HG03196 (cell line): ENCODE data around the gene NRXN3.

ENCODE experiments used
- ATAC-seq: cut with Tn5 transposase; IDR thresholded peaks from one replicate; pipeline ENCODE4 v1.9.1; 2021; ENCODE audit not compliant: unreplicated experiment

NRXN3 gene

GRCh38 chr14:78173346-78174035 lies 3.3 kb downstream of the NRXN3 start:
- no peak for ATAC-seq

- ATAC-seq, result no peak
Observed at GRCh38 chr14:78175412-78175811, 5.2 kb downstream of the NRXN3 start.

GRCh38 chr14:78178071-78178470 lies 7.9 kb downstream of the NRXN3 start:
- ATAC-seq, result no peak

- no peak for ATAC-seq
Observed at GRCh38 chr14:78178971-78179370, 8.8 kb downstream of the NRXN3 start.

GRCh38 chr14:78181270-78181669 lies 11.1 kb downstream of the NRXN3 start:
- no peak for ATAC-seq

- no peak for ATAC-seq
Observed at GRCh38 chr14:78182722-78183121, 12.5 kb downstream of the NRXN3 start.

DNA sequence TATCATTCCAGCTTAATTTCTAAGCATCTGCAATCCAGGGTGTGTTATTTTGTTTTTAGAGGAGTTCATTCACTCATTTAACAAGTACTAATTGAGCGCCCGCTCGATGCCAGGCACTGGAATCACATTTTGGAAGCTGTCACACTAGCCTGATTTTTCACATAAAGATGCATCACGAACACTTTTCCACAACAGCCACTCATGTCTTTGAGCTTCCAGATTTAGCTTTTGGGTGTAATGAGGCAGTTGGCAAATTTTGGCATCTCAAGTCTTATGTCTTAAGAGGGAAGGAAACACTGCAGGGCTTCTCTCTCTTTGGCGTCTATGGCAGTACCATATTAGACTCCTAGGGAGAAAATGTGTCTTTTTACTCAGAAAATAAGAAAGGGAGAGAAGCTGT lies 14.0 kb downstream of the NRXN3 start:
- no peak for ATAC-seq

GRCh38 chr14:78186277-78186676 lies 16.1 kb downstream of the NRXN3 start:
- no peak for ATAC-seq

- ATAC-seq, result no peak
Observed at GRCh38 chr14:78188882-78189281, 18.7 kb downstream of the NRXN3 start.

GRCh38 chr14:78195431-78195830 lies 25.3 kb downstream of the NRXN3 start:
- no peak for ATAC-seq

GRCh38 chr14:78196323-78196722 lies 26.1 kb downstream of the NRXN3 start:
- no peak for ATAC-seq

DNA sequence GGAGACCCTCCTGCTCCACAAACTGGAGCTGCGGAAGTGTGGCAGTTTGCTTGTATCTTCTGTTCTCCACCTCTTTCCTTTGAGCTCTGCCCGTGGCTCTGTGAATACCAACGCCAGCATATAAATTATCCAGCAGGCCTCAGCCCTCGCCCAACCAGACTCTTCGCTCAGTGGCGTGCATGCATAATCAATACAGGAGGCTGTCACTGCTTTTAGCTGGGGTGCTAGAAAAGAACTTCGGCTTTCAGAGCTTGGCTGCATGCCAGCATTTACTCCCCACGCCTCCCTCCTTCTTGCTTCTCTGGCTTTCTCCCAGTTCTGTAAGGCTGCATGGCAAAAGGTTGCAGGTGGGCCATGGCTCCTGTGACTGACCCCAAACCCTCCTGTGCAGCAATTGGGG lies 26.9 kb downstream of the NRXN3 start:
- ATAC-seq, result no peak

DNA sequence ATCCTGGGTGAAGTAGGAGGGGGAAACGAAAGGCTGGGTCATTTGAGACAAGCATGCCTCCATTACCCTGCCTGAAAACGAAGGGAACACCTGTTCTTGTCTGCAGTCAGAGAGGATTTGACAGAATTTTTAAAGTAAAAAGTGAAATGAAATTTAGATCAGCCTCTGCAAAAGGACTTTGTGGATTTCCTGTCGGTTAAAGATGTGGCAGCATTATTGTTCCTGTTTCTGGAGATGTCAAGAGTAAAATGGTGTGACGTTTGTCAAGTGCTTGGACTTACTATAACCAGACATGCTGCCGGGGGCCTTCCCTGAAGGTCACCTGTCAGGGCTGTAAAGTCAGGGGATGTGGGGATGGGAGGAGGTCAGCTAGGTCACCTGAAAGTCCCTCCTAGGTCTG lies 32.0 kb downstream of the NRXN3 start:
- ATAC-seq, result no peak

DNA sequence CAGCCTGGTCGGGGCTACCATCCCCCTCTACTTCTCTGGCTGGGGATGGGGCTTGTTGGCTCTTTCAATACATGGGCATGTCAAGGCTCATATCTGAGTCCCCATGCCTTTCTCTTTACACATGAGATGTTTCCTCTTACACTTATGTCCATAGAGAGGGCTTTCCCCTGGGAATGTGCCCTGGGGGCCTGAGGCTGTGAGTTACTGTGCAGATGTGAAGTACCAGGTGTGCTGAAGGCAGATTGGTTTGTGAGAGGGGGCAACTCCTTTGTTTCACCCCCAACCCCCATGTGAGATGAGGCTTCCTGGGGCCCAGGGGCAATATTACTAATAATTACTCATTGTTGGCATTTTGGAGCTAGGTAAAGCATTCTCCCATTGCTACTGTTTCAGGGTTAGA lies 32.8 kb downstream of the NRXN3 start:
- ATAC-seq, result no peak

- ATAC-seq, result no peak
Observed at GRCh38 chr14:78207414-78207813, 37.2 kb downstream of the NRXN3 start.

- ATAC-seq, result no peak
Observed at GRCh38 chr14:78220273-78220672, 50.1 kb downstream of the NRXN3 start.

DNA sequence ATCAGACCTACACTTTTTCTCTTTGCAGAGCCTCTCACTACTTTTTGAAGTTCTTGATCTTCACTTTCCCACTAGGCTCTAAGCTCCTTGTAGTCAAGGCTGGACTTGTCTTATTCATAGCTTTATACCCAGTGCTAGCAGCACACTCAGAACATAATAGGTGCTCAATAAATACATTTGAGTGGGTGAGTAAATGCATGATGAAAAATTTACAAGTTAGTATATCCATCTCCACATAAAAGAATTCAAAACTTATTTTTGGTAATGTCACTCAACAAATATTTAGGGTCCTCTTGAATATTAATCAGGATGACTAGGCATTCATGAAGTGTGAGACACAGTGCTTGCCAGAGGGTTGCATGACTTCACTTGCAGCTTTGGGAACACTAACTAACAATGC lies 52.6 kb downstream of the NRXN3 start:
- no peak for ATAC-seq

DNA sequence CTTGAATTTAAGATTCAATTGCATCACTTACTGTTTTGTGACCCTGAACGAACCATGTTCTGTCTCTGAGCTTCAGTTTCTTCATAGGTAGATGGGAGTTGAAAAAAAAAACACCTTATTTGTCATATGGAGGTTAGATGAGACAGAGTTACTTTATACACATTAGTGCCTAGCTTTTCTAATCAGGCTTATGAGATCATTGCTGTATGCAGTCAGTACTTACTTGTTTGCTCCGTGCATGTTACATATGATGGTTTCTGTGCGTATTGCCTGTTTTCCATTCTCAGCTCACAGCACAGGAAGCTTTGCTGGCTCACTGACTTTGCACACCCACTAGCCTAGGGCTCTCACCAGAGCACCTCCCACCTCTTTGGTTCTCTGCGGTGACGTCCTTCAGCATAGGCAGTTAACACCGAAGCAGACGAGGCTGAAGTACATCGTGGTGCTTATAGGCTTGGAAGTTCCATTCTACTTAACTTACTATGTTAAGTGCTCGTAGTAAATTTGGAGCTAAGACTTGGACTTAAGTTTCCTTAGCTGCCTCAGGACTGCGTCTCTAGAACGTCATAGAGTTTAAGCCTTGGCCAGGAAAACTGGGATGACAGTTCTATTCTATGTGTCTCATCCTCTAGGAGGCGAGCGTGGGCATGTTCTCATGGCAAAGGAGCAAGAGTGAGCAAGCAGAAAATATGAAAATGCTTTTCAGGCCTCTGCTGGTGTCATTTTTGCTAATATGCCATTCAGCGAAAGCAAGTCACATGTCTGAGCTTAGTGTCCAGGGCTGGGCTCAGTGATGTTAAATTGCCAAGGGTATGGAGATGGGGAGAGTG lies 57.3 kb downstream of the NRXN3 start:
- ATAC-seq, result no peak

- no peak for ATAC-seq
Observed at GRCh38 chr14:78228702-78229327, 58.6 kb downstream of the NRXN3 start.

GRCh38 chr14:78232231-78233000 lies 62.2 kb downstream of the NRXN3 start:
- no peak for ATAC-seq

GRCh38 chr14:78238141-78238540 lies 68.0 kb downstream of the NRXN3 start:
- no peak for ATAC-seq
